ENCODE measurements around the gene BTBD8. TPM values are rescaled to one million over a fixed set of nuclear protein-coding genes. Genes with fewer than 3 reads are reported as not detected.

Gene BTBD8
- total and polyA plus RNA-seq, 9 of the 15 experiments (the other 6 are each of a cell fraction or from before 2014, with no cell fraction given): 0.46 to 2.3 (median 1.2) TPM

DNA sequence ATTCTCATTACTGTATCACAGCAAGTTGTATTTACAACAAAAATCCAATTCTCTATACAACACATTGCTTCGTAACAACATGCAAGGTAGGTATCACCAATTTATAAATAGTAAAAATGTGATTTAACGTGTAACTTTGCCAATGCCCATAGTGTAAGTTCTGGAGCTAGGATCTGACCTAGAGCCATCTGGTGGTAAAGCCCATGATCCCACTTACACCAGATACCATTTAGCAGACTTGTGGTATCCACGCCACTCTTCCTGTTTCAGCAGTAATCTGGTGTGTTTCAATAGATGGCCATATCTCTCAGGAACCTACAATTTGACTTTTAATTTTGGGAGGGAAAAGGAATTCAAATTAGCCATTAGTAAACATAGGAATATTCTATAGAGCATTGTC, 15.1 kb upstream of the BTBD8 start:
- Histone ChIP-seq H2AFZ (ENCODE audit: low read depth, low read length) (no peak overlapping the region), H4K20me1 (replicated peaks; ENCODE audit: control insufficient read depth, insufficient read depth, low read length) (no peaks in the 10 kb centered on the region), H3K27ac (ENCODE audit: extremely low read depth, low read depth, low read length) (no peak overlapping the region), H3K9me3 (replicated peaks; ENCODE audit: control insufficient read depth, insufficient read depth, low read depth, low read length) (no peaks in the 10 kb centered on the region), H3K27me3 (ENCODE audit: control insufficient read depth in 2 of 2, insufficient read depth in 2 of 2, low read length in 2 of 2) (peaks cover 0 to 4% of the 10 kb centered on the region in 2 experiments; a peak in 2 of 5 replicates), H3K4me2 (ENCODE audit: insufficient read depth, low read length) (no peak overlapping the region), H3K9ac (ENCODE audit: insufficient read depth in 1 of 2, low read depth in 2 of 2, low read length in 2 of 2) (no peak overlapping the region), H3K9me1 (ENCODE audit: control insufficient read depth, insufficient read depth, low read length) (no peaks in the 10 kb centered on the region), H3K79me2 (ENCODE audit: control insufficient read depth, insufficient read depth, low read length) (no peaks in the 10 kb centered on the region), H3K4me3 (no peak overlapping the region), H3K36me3 (ENCODE audit: control insufficient read depth, insufficient read depth, low read length) (no peaks in the 10 kb centered on the region), H3K4me1 (replicated peaks in 1 of 2; ENCODE audit: control insufficient read depth in 2 of 2, insufficient read depth in 2 of 2, low read length in 2 of 2) (peaks cover 0 to 4% of the 10 kb centered on the region in 2 experiments; a peak in 1 of 5 replicates)
- no peak for TF ChIP-seq FOXK1 (CRISPR knock-in tag; IDR thresholded peaks at IDR 0.05; ENCODE audit: borderline replicate concordance)
- TF ChIP-seq, protein P1, sequence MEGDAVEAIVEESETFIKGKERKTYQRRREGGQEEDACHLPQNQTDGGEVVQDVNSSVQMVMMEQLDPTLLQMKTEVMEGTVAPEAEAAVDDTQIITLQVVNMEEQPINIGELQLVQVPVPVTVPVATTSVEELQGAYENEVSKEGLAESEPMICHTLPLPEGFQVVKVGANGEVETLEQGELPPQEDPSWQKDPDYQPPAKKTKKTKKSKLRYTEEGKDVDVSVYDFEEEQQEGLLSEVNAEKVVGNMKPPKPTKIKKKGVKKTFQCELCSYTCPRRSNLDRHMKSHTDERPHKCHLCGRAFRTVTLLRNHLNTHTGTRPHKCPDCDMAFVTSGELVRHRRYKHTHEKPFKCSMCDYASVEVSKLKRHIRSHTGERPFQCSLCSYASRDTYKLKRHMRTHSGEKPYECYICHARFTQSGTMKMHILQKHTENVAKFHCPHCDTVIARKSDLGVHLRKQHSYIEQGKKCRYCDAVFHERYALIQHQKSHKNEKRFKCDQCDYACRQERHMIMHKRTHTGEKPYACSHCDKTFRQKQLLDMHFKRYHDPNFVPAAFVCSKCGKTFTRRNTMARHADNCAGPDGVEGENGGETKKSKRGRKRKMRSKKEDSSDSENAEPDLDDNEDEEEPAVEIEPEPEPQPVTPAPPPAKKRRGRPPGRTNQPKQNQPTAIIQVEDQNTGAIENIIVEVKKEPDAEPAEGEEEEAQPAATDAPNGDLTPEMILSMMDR (IDR thresholded peaks at IDR 0.05 in 2 of 3, conservative IDR thresholded peaks at IDR 0.05 in 1 of 3; ENCODE audit: insufficient read depth in 2 of 3, low read depth in 1 of 3, low read length in 3 of 3): peak in 1 of 3 experiments; percentile 19; a peak in 2 of 6 replicates
- in situ Hi-C loops (cut with MboI): no loop called here
- ChIA-PET CTCF (ENCODE audit: low intra/inter-chr PET ratio) (no interaction called here), POLR2A (no interaction called here)
- peak; percentile 62 for FAIRE-seq
- intact Hi-C loops (cut with micrococcal nuclease): no loop called here
- ATAC-seq: peak; percentile 64; the same call in 1 of the 3 replicates
- peak in 1 of 4 experiments; percentile 12 for DNase-seq (ENCODE audit: extremely low read depth in 1 of 4, low spot score in 3 of 4)
- WGBS (ENCODE audit: insufficient coverage, low coverage, missing lambda C conversion rate): 19% methylated on average over 3 of the region's 3 CpGs
- BruUV-seq (replicated peaks): no TSS peak

DNA sequence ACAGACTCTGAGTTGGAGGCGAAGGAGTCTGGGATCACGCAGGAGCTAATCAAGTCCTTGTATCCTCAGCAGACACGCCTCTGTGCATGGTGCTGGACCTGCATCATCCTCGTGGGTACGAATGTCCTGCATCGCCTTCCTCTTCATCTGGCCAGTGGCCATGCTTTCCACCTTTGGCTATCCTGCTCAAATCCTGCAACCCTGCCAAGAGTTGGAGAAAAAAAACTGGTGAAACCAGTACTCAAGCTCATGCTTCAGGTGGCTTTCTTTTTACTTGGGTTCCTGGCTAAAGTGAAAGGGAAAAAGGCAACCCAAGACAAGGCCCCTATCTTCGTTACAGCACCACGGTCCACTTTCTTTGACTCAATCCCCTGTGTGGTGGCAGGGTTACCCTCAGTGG, 13.8 kb upstream of the BTBD8 start:
- H3K9ac ChIP-seq (ENCODE audit: insufficient read depth in 1 of 2, low read depth in 2 of 2, low read length in 2 of 2): no peak overlapping the region
- in situ Hi-C loops (cut with MboI) (no loop called here), intact Hi-C loops (cut with micrococcal nuclease) (no loop called here)
- no TSS peak for BruUV-seq (replicated peaks)
- no peak overlapping the region for H2AFZ ChIP-seq (ENCODE audit: low read depth, low read length)
- H3K4me2 ChIP-seq (ENCODE audit: insufficient read depth, low read length): no peak overlapping the region
- FAIRE-seq (no peak), DNase-seq (ENCODE audit: extremely low read depth in 1 of 4, low spot score in 3 of 4) (no peak), ATAC-seq (no peak)
- H3K79me2 ChIP-seq (ENCODE audit: control insufficient read depth, insufficient read depth, low read length): no peaks in the 10 kb centered on the region
- no peaks in the 10 kb centered on the region for H3K36me3 ChIP-seq (ENCODE audit: control insufficient read depth, insufficient read depth, low read length)
- H3K4me1 ChIP-seq (replicated peaks in 1 of 2; ENCODE audit: control insufficient read depth in 2 of 2, insufficient read depth in 2 of 2, low read length in 2 of 2): peaks cover 0 to 4% of the 10 kb centered on the region in 2 experiments; a peak in 1 of 5 replicates
- no peaks in the 10 kb centered on the region for H3K9me3 ChIP-seq (replicated peaks; ENCODE audit: control insufficient read depth, insufficient read depth, low read depth, low read length)
- H3K9me1 ChIP-seq (ENCODE audit: control insufficient read depth, insufficient read depth, low read length): no peaks in the 10 kb centered on the region
- ChIA-PET CTCF (ENCODE audit: low intra/inter-chr PET ratio) (no interaction called here), POLR2A (no interaction called here)
- H3K27me3 ChIP-seq (ENCODE audit: control insufficient read depth in 2 of 2, insufficient read depth in 2 of 2, low read length in 2 of 2): peaks cover 0 to 4% of the 10 kb centered on the region in 2 experiments; a peak in 1 of 5 replicates
- no peaks in the 10 kb centered on the region for H4K20me1 ChIP-seq (replicated peaks; ENCODE audit: control insufficient read depth, insufficient read depth, low read length)
- 3% methylated on average over 8 of the region's 8 CpGs for WGBS (ENCODE audit: insufficient coverage, low coverage, missing lambda C conversion rate)
- no peak overlapping the region for H3K4me3 ChIP-seq
- no peak overlapping the region for H3K27ac ChIP-seq (ENCODE audit: extremely low read depth, low read depth, low read length)
- TF ChIP-seq PTBP1 (IDR thresholded peaks at IDR 0.05; ENCODE audit: low read depth, low read length) (no peak), SRSF7 (optimal IDR thresholded peaks at IDR 0.05; ENCODE audit: low read depth, low read length) (no peak), SMAD4 (CRISPR knock-in tag; conservative IDR thresholded peaks at IDR 0.05) (no peak), EP300 (IDR thresholded peaks at IDR 0.05; ENCODE audit: low read length) (no peak), CXXC5 (CRISPR knock-in tag; IDR thresholded peaks at IDR 0.05) (no peak), PRPF4 (IDR thresholded peaks at IDR 0.05; ENCODE audit: insufficient read depth, low read depth, low read length, poor library complexity, severe bottlenecking) (no peak), ZNF23 (CRISPR knock-in tag; IDR thresholded peaks at IDR 0.05) (no peak)
- TF ChIP-seq, protein P2, sequence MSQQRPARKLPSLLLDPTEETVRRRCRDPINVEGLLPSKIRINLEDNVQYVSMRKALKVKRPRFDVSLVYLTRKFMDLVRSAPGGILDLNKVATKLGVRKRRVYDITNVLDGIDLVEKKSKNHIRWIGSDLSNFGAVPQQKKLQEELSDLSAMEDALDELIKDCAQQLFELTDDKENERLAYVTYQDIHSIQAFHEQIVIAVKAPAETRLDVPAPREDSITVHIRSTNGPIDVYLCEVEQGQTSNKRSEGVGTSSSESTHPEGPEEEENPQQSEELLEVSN (IDR thresholded peaks at IDR 0.05; ENCODE audit: borderline replicate concordance in 1 of 2, extremely low read depth in 1 of 2, insufficient read depth in 1 of 2, insufficient read length in 1 of 2, low read depth in 1 of 2, low read length in 1 of 2, poor library complexity in 1 of 2, severe bottlenecking in 1 of 2): no peak
- TF ChIP-seq, protein P3, sequence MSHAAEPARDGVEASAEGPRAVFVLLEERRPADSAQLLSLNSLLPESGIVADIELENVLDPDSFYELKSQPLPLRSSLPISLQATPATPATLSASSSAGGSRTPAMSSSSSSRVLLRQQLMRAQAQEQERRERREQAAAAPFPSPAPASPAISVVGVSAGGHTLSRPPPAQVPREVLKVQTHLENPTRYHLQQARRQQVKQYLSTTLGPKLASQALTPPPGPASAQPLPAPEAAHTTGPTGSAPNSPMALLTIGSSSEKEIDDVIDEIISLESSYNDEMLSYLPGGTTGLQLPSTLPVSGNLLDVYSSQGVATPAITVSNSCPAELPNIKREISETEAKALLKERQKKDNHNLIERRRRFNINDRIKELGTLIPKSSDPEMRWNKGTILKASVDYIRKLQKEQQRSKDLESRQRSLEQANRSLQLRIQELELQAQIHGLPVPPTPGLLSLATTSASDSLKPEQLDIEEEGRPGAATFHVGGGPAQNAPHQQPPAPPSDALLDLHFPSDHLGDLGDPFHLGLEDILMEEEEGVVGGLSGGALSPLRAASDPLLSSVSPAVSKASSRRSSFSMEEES (CRISPR knock-in tag; IDR thresholded peaks at IDR 0.05): no peak

Data from K562 (cell line).